ENCODE results near the gene POTEJ. TPM values are rescaled to one million over a fixed set of nuclear protein-coding genes. Genes with fewer than 3 reads are reported as not detected.
"Not testable (repeated sequence)": the region's sequence is repeated elsewhere in the genome, so short reads cannot be mapped to it uniquely, and the experiment has no call there.

POTEJ gene
- total and polyA plus RNA-seq, 2 donors (not counting 1 experiment from before 2014, with no cell fraction given), result not detected

- H3K27ac Mint-ChIP-seq; H3K79me2 ChIP-seq (ENCODE audit: control insufficient read depth, insufficient read depth, low read length); DNase-seq; H3K4me2 ChIP-seq (replicated peaks; ENCODE audit: low read depth, low read length, poor library complexity, severe bottlenecking); H4K20me1 ChIP-seq (ENCODE audit: control insufficient read depth, insufficient read depth, low read length, poor library complexity, severe bottlenecking); H3K27ac ChIP-seq (ENCODE audit: low read length in 2 of 2); H3K36me3 ChIP-seq (replicated peaks in 1 of 2; ENCODE audit: control extremely low read depth in 1 of 2, control insufficient read depth in 1 of 2, extremely low read depth in 1 of 2, insufficient read depth in 2 of 2, low read length in 1 of 2); H3K4me3 Mint-ChIP-seq; H3K4me1 ChIP-seq (ENCODE audit: control insufficient read depth in 2 of 2, insufficient read depth in 2 of 2, low read length in 2 of 2); CTCF ChIA-PET; H3K4me1 Mint-ChIP-seq; H3K9ac ChIP-seq (ENCODE audit: low read length); intact Hi-C loops (cut with micrococcal nuclease); H3K27me3 ChIP-seq (replicated peaks in 1 of 4; ENCODE audit: control extremely low read depth in 1 of 4, control insufficient read depth in 3 of 4, insufficient read depth in 4 of 4, low read length in 3 of 4); ATAC-seq (ENCODE audit: low read depth); POLR2A ChIA-PET; H3K9me3 ChIP-seq (ENCODE audit: control extremely low read depth in 1 of 3, control insufficient read depth in 2 of 3, insufficient read depth in 1 of 3, low read length in 2 of 3); H2AFZ ChIP-seq (ENCODE audit: insufficient read depth, low read depth, low read length, poor library complexity, severe bottlenecking); H3K27me3 Mint-ChIP-seq; H3K4me3 ChIP-seq (ENCODE audit: control extremely low read depth in 1 of 5, extremely low read depth in 1 of 5, insufficient read depth in 1 of 5, low read depth in 2 of 5, low read length in 4 of 5); H3K9me3 Mint-ChIP-seq (ENCODE audit: insufficient read depth): not testable (repeated sequence)
- WGBS (ENCODE audit: insufficient coverage), result no CpG with 5 or more reads among the region's 6 CpGs
Observed at GRCh38 chr2:130596757-130597156, 14.5 kb upstream of the POTEJ start.

- POLR2A ChIA-PET; H3K27ac Mint-ChIP-seq; H3K9ac ChIP-seq (ENCODE audit: low read length); H3K27ac ChIP-seq (ENCODE audit: low read length in 2 of 2); DNase-seq; CTCF ChIA-PET; H3K4me1 Mint-ChIP-seq; H3K4me3 Mint-ChIP-seq; H3K4me3 ChIP-seq (ENCODE audit: control extremely low read depth in 1 of 5, extremely low read depth in 1 of 5, insufficient read depth in 1 of 5, low read depth in 2 of 5, low read length in 4 of 5); H3K9me3 ChIP-seq (ENCODE audit: control extremely low read depth in 1 of 3, control insufficient read depth in 2 of 3, insufficient read depth in 1 of 3, low read length in 2 of 3); H3K4me2 ChIP-seq (replicated peaks; ENCODE audit: low read depth, low read length, poor library complexity, severe bottlenecking); H3K36me3 ChIP-seq (replicated peaks in 1 of 2; ENCODE audit: control extremely low read depth in 1 of 2, control insufficient read depth in 1 of 2, extremely low read depth in 1 of 2, insufficient read depth in 2 of 2, low read length in 1 of 2); H3K9me3 Mint-ChIP-seq (ENCODE audit: insufficient read depth); H3K4me1 ChIP-seq (ENCODE audit: control insufficient read depth in 2 of 2, insufficient read depth in 2 of 2, low read length in 2 of 2); intact Hi-C loops (cut with micrococcal nuclease); H4K20me1 ChIP-seq (ENCODE audit: control insufficient read depth, insufficient read depth, low read length, poor library complexity, severe bottlenecking); H3K27me3 Mint-ChIP-seq; H3K27me3 ChIP-seq (replicated peaks in 1 of 4; ENCODE audit: control extremely low read depth in 1 of 4, control insufficient read depth in 3 of 4, insufficient read depth in 4 of 4, low read length in 3 of 4); ATAC-seq (ENCODE audit: low read depth); H2AFZ ChIP-seq (ENCODE audit: insufficient read depth, low read depth, low read length, poor library complexity, severe bottlenecking); H3K79me2 ChIP-seq (ENCODE audit: control insufficient read depth, insufficient read depth, low read length): not testable (repeated sequence)
- no CpG with 5 or more reads among the region's 22 CpGs for WGBS (ENCODE audit: insufficient coverage)
Observed at GRCh38 chr2:130597994-130598393, 13.2 kb upstream of the POTEJ start.

- H3K9me3 Mint-ChIP-seq (ENCODE audit: insufficient read depth); H3K36me3 ChIP-seq (replicated peaks in 1 of 2; ENCODE audit: control extremely low read depth in 1 of 2, control insufficient read depth in 1 of 2, extremely low read depth in 1 of 2, insufficient read depth in 2 of 2, low read length in 1 of 2); H4K20me1 ChIP-seq (ENCODE audit: control insufficient read depth, insufficient read depth, low read length, poor library complexity, severe bottlenecking); H3K27ac ChIP-seq (ENCODE audit: low read length in 2 of 2); H2AFZ ChIP-seq (ENCODE audit: insufficient read depth, low read depth, low read length, poor library complexity, severe bottlenecking); CTCF ChIA-PET; H3K4me3 ChIP-seq (ENCODE audit: control extremely low read depth in 1 of 5, extremely low read depth in 1 of 5, insufficient read depth in 1 of 5, low read depth in 2 of 5, low read length in 4 of 5); H3K9me3 ChIP-seq (ENCODE audit: control extremely low read depth in 1 of 3, control insufficient read depth in 2 of 3, insufficient read depth in 1 of 3, low read length in 2 of 3); H3K9ac ChIP-seq (ENCODE audit: low read length); H3K4me3 Mint-ChIP-seq; H3K79me2 ChIP-seq (ENCODE audit: control insufficient read depth, insufficient read depth, low read length); intact Hi-C loops (cut with micrococcal nuclease); H3K27ac Mint-ChIP-seq; POLR2A ChIA-PET; H3K27me3 Mint-ChIP-seq; H3K4me1 Mint-ChIP-seq; H3K4me1 ChIP-seq (ENCODE audit: control insufficient read depth in 2 of 2, insufficient read depth in 2 of 2, low read length in 2 of 2); H3K4me2 ChIP-seq (replicated peaks; ENCODE audit: low read depth, low read length, poor library complexity, severe bottlenecking); H3K27me3 ChIP-seq (replicated peaks in 1 of 4; ENCODE audit: control extremely low read depth in 1 of 4, control insufficient read depth in 3 of 4, insufficient read depth in 4 of 4, low read length in 3 of 4); ATAC-seq (ENCODE audit: low read depth); DNase-seq: not testable (repeated sequence)
- WGBS (ENCODE audit: insufficient coverage), result 18% methylated on average over 6 of the region's 15 CpGs
Observed at GRCh38 chr2:130598463-130598862, 12.8 kb upstream of the POTEJ start.

GRCh38 chr2:130599393-130599792 is 11.8 kb upstream of the POTEJ start, which contains the start of gene CFC1:
Gene CFC1 (minus strand): TSS chr2:130599575. CDS start chr2:130599287, 288 bp downstream.
- not testable (repeated sequence) for H3K4me1 ChIP-seq (ENCODE audit: control insufficient read depth in 2 of 2, insufficient read depth in 2 of 2, low read length in 2 of 2)

More at GRCh38 chr2:130599393-130599792, 11.8 kb upstream of the POTEJ start, which contains the start of gene CFC1:
- H3K9ac ChIP-seq (ENCODE audit: low read length); H3K9me3 Mint-ChIP-seq (ENCODE audit: insufficient read depth); H3K4me3 ChIP-seq (ENCODE audit: control extremely low read depth in 1 of 5, extremely low read depth in 1 of 5, insufficient read depth in 1 of 5, low read depth in 2 of 5, low read length in 4 of 5); H3K4me2 ChIP-seq (replicated peaks; ENCODE audit: low read depth, low read length, poor library complexity, severe bottlenecking); H3K4me3 Mint-ChIP-seq; DNase-seq; H4K20me1 ChIP-seq (ENCODE audit: control insufficient read depth, insufficient read depth, low read length, poor library complexity, severe bottlenecking); H2AFZ ChIP-seq (ENCODE audit: insufficient read depth, low read depth, low read length, poor library complexity, severe bottlenecking); H3K27ac Mint-ChIP-seq; H3K27me3 ChIP-seq (replicated peaks in 1 of 4; ENCODE audit: control extremely low read depth in 1 of 4, control insufficient read depth in 3 of 4, insufficient read depth in 4 of 4, low read length in 3 of 4); POLR2A ChIA-PET; H3K79me2 ChIP-seq (ENCODE audit: control insufficient read depth, insufficient read depth, low read length); H3K27ac ChIP-seq (ENCODE audit: low read length in 2 of 2); H3K4me1 Mint-ChIP-seq; CTCF ChIA-PET; ATAC-seq (ENCODE audit: low read depth); H3K27me3 Mint-ChIP-seq; H3K36me3 ChIP-seq (replicated peaks in 1 of 2; ENCODE audit: control extremely low read depth in 1 of 2, control insufficient read depth in 1 of 2, extremely low read depth in 1 of 2, insufficient read depth in 2 of 2, low read length in 1 of 2); H3K9me3 ChIP-seq (ENCODE audit: control extremely low read depth in 1 of 3, control insufficient read depth in 2 of 3, insufficient read depth in 1 of 3, low read length in 2 of 3); intact Hi-C loops (cut with micrococcal nuclease): not testable (repeated sequence)
- WGBS (ENCODE audit: insufficient coverage), result no CpG with 5 or more reads among the region's 6 CpGs

All from B cell (primary cell).